ENCODE data around the gene KCNQ1.

KCNQ1 gene

DNA sequence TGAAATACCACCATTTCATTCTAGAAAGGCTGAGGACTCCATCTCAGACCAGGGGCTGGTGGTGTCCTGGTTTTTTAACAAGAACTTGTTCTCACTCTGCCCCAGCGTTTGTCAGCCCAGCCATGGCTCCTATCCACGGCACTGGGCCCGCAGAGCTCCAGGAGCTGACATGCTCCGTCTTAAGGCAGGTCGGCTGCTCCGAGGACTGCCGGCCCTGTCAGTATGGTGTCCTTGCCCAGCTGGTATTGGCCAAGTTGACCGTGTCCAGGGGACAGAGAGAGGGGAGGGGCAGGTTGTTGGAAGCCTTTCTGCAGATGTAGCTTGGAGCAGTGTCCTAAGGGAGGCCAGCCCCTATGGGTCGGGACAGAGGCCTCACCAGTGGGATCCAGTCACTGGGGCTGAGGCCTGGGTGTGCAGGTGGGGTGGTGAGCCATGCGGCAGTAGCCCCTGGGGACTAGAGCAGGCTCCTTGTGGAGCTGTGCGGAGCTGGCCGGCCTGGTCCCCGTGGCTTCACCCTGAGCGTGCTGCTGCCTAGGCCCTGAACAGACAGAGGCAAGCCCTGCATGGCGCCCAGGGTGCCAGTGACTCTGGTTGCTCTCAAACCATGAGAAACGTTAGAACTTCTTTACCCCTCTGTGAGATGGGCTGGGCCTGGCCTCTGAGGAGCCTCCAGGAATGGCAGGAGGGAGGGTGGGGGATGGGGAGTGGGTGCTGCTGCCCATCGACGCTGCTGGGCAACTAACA lies 294.9 kb downstream of the KCNQ1 start:
- DNase-seq = no peak

DNA sequence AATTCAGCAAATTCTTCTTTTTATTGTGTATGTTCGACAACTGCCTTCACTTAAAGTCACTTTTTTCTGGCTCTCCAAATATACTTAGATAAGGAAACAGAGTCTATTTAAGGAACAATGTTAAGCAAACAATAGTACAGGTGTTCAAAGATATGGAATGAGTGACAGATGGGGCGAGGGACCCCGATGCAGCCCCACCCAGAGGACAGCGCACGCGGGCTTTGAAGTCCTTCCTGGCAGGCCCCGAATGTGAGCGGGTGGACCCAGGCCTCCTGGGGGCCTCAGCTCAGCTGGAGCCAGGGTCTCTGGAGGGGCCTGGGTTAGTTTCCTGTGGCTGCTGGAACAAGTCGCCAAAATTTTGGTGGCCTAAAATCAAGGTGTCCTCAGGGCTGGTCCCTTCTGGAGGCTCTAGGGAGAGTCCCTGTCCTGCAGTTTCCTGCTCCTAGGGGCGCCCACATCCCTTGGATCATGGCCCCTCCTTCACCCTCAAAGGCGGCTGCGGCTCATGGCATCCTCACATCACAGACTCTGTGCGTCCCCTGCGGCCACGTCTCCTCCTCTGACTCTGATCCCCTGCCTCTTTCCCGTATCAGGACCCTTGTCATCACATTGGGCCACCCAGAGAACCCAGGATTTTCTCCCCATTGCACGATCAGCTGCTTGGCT lies 295.6 kb downstream of the KCNQ1 start:
- DNase-seq = no peak

DNA sequence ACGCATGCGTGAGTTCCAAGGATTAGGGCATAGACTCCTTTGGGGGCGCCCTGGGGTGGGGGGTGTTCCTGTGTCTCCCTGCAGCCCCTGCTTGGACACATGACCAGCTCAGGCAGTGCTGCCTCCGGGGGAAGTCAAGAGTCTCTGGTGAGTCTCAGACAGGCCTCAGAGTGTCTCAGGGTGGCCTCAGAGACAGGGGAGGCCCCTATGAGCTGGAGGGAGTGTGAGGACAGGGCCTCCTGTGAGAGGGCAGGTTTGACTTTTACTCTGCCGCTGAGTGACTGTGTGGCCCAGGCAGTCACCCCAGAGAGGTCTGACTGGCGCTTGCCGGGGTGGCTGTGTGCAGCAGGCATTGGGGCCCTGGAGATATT lies 296.2 kb downstream of the KCNQ1 start:
- no peak for DNase-seq

DNA sequence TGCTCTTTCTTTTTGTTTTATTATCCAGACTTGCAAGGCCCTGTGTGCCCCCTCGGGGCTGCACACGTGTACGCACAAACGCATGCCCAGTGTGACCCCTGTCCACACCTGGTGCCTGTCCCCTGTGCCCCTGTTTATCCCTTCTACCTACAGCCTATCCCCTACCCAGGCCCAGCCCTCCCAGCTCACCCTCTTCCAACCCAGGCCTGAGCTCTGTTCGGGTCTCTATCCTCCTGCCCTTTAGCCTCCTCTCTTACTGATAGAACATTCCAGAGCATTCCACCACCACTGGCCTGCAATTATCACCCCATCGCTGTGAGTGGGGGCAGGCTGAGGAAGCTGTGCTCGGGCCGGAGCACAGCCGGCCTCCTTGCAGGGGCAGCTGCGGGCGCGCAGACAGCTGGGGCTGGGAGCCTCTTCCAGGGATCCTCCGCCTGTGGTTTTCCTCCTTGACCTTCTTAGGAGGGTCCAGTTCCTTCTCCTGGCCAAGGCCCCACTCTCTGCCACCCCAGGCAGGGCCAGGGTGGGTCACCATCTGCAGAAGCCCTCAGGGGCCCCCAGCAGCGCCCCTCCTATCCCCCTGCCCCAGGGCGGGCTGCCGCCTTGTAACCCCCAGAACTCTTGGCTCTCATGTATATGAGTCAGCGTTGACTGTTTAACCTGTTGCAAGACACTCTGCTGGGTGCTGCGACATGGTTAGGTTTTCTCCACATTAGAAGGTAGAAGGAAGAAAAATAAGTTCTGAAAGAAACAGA lies 296.7 kb downstream of the KCNQ1 start:
- no peak for DNase-seq

DNA sequence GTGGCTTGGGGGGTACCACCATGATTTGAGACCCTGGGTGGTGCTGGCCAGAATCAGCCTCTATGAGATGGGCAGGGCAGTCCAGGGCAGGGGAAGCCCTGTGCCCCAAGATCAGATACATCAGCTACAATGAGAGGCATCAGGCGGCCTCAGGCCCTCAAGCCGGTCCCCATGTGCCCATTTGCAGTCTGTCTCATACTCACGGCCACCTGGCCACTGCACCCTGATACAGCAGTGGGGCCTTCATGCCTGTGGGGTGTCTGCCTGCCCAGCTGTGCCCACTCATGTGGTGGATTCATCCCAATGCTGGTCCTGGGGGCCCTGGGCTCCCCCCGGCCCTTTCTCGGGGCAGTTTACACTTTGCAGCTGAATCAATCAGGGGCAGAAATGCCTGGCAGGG lies 297.4 kb downstream of the KCNQ1 start:
- no peak for DNase-seq

DNA sequence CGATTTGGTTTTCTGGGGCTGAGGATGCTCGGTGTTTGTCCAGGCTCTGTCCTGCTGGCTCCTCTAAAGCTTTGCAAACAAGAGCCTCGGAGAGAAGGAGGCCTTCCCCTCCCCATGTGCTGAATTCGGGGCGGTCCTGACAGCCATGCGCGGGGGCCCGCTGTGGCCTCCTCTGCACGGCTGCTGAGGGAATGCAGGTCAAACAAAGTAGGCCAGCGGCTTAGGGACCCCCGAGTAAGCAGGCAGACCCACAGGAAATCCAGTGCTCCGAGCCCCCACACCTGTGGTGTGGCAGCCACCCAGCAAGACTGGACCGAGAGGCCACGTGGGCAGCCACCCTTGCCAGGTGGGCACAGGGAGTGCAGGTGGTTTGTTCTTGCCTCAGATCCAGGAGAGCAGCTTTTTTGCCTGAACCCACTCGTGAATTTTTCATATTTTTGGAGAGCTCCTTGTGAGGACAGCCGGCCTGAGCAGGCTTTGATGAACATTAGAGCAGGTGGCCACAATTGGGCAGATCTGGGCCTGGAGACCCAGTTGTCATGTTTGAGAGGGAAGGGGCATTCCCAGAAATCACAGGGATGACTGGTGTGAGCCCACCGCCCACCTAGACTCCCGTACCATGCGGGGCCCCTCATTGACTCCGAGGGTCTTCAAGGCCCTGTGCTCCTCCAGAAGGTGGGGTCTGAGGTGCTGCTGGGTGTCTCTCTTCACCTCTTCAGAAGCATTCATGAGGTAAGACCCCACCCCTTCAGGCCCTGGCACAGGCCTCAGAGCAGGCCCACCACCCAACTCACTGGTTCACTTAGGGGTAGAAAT lies 298.0 kb downstream of the KCNQ1 start:
- DNase-seq = no peak

DNA sequence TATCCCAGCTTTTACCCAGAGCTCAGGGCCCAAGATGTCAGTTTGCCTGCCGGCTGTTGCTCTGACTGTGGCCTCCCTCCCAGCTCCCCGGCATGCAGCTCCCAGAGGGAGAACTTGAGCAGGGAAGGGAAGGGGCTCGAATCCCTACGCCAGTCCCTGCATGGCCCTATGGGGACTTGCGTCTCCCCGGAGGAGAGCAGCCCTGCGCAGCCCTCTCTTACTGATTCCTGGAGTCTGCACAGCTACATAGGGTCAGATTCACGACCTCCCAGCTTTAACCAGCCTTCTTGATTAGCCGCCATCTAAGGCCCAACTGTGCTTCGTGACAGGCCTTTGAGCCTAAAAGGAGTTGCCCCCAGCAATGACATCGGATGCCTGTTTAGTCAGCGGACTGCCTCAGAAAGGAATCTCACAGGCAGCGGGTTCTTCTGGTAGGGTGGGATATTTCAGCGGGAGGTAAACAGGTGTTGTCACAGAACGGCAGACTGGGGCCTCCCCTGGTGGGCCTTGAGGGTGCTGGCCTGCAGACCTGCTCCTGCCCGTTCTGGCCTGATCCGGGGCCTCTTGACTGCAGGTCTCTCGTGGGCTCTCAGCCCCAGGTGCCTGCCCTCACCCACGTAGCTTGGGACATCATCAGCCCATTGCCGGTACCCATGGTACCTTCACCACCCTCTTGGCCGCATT lies 298.8 kb downstream of the KCNQ1 start:
- no peak for DNase-seq

DNA sequence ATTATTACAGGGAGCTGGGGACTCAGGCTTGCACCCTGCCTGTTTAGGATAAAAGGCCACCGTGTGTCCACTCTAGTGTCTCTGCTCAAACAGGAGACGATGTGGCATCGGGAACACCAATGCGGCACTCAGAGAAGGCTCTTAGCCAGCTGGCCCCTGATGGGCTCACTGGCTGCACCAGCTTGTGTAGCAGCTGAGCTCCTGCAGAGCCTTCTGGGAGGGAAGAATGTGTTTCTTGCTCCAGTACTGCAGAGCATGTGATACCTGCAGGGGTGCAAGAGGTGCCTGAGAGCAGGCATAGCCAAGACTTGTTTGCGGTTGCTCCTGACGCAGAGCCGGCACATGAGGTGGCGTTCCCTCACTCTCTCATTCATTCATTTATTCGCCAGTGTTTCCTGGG lies 299.4 kb downstream of the KCNQ1 start:
- no peak for DNase-seq

DNA sequence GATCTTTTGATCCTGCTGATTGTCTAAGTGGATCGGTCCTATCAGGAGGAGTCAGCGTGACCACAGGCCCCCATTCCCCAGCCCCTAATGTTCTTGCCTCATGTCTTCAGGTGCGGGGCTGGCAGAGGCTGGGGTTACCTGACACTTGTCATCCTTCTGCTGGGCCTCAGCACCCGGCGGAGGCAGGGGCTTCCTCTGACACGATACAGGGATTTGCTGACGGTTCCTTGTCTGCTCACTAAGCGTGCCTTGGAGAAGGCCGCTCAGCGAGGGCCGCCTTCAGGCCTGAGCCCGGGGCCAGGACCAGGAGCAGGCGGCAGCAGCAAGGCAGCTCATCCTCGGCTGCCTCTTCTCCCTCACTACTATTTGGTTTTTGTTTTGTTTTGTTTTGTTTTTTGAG lies 300.7 kb downstream of the KCNQ1 start:
- no peak for DNase-seq

DNA sequence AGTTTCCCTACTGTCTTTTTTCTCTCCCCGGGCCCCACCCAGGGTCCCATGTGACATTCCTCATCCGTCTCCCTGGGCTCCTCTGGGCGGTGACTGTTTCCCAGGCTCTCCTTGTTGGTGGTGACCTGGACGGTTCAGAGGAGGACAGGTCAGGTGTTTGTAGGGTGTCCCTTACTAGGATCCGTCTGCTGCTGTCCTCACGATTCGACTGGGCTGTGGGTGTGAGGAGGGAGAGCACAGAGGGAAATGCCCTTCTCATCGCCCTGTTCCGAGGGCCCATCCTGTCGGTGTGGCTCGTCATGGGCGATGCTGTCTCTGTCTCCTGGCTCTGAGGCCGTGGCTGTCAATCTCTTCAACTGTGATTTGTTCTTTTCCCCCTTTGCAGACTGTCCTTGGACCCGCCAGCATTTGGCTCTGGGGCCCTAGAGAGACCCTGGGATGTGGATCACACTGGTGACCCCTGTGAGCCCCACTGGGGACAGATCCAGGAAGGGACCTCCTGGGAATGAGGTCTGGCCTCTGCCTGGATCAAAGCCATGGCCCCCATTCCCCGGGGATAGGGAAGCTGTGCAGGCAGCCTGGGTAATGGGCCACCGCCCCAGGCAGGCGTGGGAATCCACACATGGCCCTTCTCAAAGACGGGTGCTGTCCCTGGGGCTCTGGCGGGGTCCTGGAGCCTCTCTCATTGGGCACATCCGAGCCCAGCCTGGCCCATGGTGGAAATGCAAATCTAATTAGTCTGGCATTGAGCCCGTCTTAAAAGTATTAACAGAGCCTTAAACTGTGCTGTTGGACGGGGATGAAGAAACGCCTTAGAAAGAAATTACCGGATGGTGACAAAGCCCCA lies 301.8 kb downstream of the KCNQ1 start:
- DNase-seq = no peak

DNA sequence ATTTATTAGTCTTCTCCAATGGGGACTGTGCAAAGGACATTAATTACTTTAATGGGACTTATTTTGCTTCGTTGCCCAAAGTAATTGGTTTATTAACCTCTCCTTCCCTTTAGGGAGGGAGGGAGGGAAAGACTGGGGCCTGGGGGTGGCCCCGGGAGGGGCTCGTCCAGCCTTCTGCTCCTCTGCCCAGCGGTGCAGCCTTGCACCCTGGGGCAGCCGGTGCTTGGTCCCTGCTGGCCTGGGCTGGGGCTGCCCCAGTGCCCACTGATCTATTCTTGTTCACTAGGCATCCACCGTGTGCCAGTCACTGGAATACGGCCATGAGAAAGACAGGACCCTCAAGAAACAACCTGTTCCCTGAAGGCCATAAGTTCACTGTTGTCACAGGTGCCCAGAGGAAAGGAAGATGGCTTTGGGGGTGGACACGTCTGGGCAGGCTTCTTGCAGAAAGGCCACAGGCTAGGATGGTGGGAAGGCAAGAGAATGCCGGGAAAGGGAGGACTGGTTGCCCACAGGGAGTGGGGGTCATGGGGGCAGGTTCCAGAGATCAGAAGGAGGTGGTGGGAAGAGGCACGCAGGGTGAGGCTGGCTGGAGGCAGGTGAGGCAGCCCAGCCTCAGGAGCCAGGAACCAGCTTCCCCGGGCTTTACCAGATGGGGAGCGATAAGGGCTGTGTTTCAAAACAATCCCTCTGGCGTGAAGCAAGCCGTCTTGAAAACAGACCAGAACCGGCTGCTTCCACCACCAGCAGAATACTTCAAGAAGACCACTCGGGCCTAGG lies 302.6 kb downstream of the KCNQ1 start:
- no peak for DNase-seq

DNA sequence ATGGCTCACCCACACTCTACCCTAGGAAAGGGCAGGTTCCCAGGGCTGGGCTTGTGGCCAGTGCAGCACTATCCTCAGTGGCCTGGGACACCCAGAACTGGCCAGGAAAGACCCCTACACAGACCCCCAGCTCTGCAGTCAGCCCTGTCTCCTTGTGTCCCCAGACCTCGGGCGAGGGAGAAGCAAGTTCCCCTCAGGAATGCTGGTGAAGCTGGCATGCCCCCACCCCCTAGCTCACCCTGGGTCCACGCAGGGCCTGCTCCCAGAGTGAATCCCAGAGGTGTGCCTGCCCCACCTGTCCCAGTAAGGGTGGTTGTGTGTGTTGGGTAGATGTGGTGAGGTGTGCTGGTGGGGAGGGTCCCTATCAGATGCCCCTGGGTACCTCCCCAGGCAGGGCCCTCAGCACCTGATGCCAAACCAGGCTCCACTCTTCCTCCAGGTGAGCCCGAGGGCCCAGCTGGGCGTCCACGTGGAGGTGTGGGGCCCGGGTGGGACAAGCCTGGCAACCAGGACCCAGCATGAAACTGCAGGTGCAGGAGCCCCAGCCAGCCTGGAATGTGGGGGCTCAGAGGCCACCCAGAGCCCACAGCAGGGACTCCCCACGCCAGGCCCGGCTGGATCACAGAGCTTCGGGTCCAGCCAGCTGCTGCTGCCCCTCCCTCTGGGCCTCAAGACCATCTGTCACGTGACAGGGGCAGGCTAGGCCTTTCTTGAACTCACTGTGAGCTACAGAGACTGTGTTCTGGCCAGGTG lies 303.4 kb downstream of the KCNQ1 start:
- DNase-seq = no peak

DNA sequence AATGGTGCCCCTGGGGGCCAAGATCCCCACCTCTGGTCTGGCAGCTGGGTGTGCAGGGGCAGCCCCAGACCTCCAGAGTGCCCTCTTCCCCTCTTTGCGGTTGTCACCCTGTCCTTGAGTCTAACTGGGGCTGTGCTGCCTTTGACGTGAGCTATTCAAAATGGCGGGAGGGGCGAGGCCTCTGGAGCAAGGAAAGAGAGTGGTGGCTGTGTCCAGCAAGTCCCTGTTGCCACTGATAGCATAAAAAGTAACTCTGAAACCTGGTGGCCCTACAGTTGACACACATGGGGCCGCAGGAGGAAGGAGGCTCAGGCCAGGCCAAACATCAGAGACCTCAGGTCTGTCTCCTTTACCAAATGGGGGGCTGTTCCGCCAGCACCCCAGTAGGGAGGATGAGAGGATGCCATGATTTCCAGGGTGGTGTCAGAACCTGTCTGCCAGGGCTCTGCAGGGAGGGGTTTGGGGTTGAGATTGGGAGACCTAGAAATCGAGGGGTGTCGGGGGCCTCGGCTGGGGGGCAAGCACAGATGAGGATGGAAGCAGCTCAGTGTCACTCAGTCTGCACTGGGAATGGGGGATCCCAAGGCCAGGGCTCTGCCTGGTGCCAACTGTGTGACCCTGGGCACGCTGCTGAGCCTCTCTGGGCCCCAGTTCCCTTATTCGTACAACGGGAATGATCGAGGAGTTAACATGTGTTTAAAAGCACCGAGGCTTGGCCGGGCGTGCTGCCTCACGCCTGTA lies 304.2 kb downstream of the KCNQ1 start:
- no peak for DNase-seq

DNA sequence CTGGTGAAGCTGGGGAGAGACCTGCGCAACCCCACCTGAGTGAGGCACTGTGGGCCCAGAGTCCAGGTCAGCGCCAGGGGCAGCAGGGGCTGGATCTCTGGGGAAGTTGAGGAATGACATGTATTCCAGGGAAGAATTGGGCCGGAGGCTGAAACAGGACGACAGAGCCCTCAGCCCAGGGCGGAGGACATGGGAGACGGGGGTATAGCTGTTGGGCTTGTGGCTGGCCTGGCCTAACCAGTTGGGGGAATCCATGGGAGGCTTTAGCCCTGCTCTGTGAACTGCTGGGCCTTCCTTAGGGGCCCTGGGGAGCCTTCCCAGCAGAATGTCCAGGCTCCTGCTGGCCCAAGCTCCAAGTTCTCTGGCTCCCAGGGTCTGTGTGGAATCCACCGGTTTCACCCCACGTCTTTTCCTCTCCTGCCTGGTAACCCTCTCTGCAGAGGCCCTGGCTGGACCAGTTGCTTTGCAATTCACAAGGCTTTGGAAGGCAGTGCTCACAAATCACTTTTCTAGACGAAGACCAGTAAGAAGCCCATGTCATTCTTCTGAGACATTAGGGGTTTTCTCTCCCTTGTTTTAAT lies 305.4 kb downstream of the KCNQ1 start:
- DNase-seq = no peak

DNA sequence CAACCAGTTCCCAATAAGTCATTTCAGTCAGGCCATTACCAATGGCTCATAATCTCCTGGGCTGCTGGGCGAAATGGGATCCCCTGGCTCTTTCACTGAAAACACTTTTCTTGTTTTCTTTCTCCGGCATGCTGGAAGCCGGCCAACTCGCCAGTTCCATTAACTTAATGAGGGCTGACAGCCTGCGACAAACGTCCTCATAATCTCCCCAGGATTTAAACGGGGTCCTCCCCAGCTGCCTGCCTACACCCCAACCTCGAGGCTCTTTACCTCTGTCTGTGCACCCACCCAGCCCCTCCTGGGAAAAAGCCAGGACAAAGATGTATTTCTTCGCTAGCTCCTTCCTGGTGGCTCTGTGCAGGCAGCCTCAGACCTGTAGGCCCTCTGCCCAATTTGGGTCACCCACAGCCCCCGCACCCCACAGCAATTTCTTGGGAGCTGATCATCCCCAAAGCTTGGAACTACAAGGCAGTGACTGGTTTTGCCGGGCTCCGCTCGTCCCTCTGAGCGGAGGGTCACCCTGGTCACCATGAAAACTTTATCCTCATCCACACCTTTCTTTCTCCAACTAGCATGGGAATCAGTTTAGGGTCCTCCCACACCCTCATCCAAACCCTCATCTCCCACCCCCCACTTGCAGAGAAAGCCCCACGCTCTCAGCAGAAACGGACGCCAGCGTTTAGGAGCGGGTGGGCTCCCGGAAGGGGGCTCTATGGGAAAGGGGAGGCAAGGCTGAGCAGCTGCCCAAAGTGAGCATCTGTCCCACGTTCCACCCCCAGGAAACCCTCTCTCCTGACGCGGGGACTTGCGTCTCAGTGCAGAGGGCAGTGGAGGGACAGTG lies 306.1 kb downstream of the KCNQ1 start:
- no peak for DNase-seq

DNA sequence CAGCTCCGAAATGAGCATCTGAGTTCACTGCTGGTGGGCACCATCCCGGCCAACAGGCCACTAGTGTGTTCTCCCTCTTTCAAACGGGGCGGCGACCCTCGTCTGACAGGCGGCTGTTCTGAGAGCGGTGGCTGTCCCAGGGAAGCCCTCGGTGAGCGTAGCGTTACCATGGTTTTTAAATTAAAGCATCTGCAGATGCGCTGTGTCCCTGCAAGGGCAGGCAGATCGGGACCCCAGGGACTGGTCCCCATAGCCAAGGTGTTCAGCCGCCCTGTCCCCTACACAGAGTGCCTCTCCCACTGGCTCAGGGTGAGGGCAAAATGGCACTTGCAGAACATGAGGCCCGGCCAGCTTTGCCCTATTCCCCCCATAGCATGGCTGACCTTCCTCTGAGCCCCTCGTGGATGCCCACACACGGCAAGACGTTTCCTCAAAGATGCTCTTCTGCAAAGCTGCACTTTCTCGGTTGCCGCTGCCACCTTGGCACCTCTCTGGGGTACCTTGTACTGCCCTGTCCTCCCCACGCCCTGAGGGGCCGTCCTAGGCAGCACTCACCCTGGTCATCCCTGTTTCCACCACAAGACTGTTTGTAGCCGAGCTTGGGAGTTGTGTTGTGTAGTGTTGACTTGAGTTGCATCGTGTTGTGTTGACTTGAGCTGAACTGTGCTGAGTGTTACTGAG lies 306.9 kb downstream of the KCNQ1 start:
- DNase-seq = no peak

DNA sequence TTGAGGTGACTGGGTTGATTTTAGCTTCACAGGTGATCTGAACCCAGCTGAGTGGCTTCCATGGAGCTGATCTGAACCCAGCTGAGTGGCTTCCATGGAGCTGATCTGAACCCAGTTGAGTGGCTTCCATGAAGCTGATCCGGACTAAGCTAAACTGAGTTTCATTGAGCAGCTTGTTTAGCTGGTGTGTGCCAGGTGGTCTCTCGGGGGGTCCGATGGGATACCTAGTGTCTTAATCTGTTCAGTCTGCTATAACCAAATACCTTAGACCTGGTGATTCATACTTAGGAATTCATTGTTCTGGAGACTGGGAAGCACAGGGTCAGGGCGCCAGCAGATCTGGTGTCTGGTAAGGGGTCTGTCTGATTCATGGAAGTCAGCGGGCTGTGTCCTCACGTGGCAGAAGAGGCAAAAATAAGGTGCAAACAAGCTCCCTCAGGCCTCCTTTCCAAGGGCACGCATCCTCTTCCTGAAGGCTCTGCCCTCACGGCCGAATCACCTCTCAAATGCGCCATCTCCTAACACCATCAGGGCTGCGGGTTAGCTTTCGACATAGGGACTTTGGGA lies 307.5 kb downstream of the KCNQ1 start:
- no peak for DNase-seq

Measured in T-helper 1 cell (primary cell).